C1 segment of cervical spinal cord (tissue), 14 donors: ENCODE results near the gene MTR.
"Not testable (repeated sequence)": the region's sequence is repeated elsewhere in the genome, so short reads cannot be mapped to it uniquely, and the experiment has no call there.

ENCODE experiments used
- DNase-seq, 14 donors: peaks; one replicate each; lab custom pipeline; 2025; lab: John Stamatoyannopoulos, UW

MTR gene

GRCh38 chr1:236896716-236897115, 101.6 kb downstream of the MTR start:
- no peak for DNase-seq

- no peak for DNase-seq
These were observed 110.0 kb downstream of the MTR start for GRCh38 chr1:236904892-236905741.

GRCh38 chr1:236907205-236907604, 112.1 kb downstream of the MTR start:
- no peak for DNase-seq

DNA sequence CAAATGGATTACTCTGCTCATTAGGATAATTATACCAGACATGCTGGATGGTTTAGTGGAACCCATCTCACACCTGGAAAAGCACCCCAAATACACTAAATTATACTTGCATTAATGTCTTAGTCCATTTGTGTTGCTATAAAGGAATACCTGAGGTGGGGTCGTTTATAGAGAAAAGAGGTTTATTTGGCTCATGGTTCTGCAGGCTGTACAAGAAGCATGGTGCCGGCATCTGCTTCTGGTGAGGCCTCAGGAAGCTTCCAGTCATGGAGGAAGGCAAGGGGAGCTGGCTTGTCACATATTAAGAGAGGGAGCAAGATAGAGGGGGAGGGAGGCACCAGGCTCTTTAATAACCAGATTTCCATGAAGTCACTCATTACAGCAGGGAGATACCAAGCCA, 113.6 kb downstream of the MTR start:
- no peak for DNase-seq

DNA sequence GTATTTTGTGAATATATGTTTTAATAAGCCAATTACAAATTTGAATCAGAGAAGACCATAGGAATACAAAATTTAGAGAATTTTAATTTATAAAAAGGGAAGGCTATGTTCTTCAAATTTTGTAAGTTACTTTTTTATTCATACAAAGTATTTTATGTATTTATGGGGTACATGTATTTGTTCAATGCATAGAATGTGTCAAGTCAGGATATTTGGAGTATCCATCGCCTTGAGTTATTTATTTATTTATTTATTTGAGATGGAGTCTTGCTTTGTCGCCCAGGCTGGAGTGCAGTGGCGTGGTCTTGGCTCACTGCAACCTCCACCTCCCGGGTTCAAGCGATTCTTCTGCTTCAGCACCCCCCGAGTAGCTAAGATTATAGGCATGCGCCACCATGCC, 116.0 kb downstream of the MTR start:
- not testable (repeated sequence) for DNase-seq

DNA sequence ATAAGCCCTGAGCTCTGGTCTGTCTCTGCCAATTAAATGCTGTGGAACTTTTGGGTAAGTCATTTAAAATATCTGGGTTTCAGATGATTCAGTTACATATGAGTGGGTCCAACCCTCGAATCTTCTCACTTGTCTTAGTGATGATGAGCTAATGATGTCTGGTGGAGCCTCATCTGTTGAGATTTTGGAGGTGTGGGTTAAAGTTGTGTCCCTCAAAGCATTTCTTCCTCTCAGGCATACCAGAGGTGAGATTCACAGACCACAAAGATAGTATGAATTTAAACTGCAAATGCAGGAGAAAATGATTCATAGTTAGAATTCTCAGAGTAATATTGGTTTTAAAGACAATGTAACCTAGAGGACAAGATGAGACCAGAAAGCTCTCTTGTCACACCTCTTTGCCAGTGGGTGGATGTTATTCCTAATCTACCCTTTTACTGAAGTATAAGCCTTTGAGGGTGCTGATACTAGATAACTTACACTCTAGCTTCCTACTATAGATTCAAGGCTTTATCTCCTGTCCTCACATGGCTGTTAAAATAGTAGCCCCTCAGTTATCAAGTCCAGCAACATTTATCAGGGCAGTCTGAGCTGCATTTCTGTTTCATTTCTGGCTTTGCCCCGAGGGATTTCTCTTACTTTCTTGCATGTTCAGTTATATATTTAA, 118.4 kb downstream of the MTR start:
- no peak for DNase-seq

DNA sequence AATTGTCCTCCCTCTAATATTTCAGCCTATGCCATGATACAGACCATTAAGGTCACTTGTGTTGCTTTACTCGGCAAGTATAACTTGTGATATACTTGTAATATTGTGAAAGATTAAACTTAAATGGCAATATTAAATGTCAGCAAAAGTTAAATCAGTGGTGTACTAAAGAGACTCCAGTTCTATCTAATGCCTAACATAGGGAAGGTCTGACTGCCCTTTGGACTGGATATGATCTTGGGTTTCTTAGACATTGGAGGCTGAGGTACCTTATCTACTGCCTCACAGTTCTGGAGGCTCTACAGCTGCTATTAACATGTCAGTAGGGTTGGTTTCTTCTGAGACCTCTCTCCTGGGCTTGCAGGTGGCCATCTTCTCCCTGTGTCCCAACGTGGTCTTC, 119.3 kb downstream of the MTR start:
- no peak for DNase-seq

- no peak for DNase-seq
These were observed 121.2 kb downstream of the MTR start for GRCh38 chr1:236916131-236916800.

GRCh38 chr1:236917448-236917847, 122.4 kb downstream of the MTR start:
- DNase-seq = no peak

- no peak for DNase-seq
These were observed 125.3 kb downstream of the MTR start for GRCh38 chr1:236920286-236920894.

DNA sequence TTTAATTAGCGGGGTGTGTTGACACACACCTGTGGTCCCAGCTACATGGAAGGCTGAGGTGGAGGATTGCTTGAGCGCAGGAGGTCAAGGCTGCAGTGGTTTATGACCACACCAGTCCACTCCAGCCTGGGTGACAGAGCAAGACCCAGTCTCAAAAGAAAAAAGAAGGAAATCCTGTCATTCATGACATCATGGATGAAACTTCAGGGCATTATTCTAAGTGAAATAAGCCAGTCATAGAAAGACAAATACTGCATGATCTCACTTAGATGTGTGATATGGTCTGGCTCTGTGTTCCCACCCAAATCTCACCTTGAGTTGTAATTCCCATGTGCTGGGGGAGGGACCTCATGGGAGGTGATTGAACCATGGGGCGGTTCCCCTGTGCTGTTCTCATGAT, 126.5 kb downstream of the MTR start:
- no peak for DNase-seq

DNA sequence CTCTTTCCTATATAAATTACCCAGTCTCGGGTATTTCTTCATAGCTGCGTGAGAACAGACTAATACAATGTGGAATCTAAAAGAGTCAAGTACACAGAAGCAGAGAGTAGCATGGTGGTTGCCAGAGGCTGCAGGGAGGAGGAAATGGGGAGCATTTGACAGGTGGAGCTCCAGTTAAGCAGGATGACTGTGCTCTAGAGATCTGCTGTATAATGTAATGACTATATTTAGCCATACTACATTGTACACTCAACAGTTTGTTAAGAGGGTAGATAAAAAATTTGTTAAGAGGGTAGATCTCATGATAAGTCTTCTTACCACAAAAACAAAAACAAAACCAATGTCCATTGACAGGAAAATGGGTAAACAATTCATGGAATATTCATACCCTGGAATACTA, 127.1 kb downstream of the MTR start:
- no peak for DNase-seq

DNA sequence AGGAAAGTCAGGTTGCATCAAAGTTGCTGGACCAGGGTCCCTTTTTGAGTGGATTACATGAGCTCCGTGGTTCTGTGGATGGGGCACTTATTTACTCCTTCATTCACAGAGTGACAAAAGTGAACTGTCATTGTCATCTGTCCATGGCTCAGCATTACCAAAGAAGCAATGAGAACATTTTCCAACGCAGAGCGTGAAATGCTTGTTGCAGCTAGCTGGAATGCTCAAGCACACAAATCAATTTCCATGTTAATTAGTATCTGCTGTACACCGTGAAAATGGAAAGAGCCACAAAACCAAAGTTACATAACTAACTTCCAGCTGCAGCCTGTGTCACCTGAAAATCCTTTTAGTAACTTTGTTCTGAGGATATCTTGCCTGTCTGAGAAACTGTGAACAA, 130.3 kb downstream of the MTR start:
- DNase-seq = no peak

DNA sequence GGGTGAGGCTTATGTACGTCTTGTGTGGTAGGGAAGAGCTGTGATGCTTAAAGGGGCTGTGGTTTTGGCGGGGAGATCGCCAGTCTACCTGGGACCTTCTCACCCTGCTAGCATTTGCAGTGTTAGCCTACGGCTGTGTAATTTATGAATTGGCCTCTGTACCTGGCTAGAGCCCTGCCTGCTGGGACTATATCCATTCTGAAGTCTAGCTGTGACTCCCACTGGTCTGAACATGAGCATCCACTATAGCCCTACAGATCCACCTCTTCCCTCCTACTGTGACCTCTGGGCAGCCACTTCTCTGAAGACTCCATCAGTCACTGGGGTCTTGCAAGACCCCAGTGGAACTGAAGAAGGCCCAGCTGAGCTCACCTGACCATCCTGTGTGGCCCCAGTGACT, 135.4 kb downstream of the MTR start:
- no peak for DNase-seq

GRCh38 chr1:236938760-236939159, 143.7 kb downstream of the MTR start:
- no peak for DNase-seq

- no peak for DNase-seq
These were observed 147.3 kb downstream of the MTR start for GRCh38 chr1:236942431-236942830.

GRCh38 chr1:236944556-236944955, 149.5 kb downstream of the MTR start:
- DNase-seq = no peak

DNA sequence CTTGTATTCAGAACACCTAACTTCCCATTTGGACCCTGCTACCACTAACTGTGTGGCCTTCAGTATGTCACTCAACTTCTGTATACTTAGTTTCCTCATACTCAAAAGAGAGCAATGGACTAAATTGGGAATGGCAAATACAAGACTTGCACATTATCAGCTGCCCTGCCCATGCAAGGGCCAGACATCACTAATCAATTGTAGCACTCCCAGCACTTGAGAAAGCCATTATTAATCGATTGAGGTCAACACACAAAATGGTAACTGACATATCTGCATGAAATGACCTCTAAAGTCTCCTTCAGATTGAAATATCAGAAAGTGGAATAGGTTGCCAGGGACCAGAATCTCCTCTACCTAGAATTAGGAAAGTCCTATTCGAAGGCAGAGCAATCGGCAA, 149.9 kb downstream of the MTR start:
- DNase-seq = no peak

GRCh38 chr1:236947794-236948193, 152.7 kb downstream of the MTR start:
- DNase-seq = peak in 1 of 14 donors; percentile 41

DNA sequence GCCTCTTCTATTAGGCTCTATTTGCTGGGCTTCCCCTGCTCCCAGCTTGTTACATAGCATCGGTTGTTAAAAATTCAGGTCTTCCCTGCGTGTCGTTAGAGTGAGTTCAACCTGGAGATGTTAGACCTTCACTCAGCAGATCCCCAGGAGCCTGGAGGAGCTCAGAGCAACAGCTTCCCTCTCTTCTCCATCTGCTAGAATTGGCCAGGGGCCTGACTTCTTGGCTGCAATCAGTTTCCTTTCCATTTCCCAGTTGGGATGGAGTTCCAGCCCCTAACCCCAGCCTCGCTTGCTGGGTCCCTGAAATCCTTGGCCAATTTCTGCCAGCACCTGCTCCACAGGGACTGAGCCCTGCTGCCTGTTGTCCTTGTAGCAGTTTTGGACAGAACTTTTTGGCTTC, 153.3 kb downstream of the MTR start:
- peak in 2 of 14 donors; percentile 8 to 85 for DNase-seq

- DNase-seq = peak in 1 of 14 donors; percentile 60
These were observed 153.9 kb downstream of the MTR start for GRCh38 chr1:236948996-236949395.

GRCh38 chr1:236950365-236950764, 155.3 kb downstream of the MTR start:
- DNase-seq = peak in 1 of 14 donors; percentile 62
